Nephron (organoid): ENCODE data around the gene NAA38.
A peak's percentile ranks its signal among the peaks of the same experiment; 100 is the strongest.

Source experiments
- H3K27ac Mint-ChIP-seq, 3 experiments: 2 replicates each; pipeline ENCODE4 v1.8.0; 2020; ENCODE audit warnings: mixed read lengths in 3 of 3, mild to moderate bottlenecking in 2 of 3, moderate library complexity in 1 of 3
- H3K27me3 Mint-ChIP-seq: 2 replicates; pipeline ENCODE4 v1.8.0; 2021; ENCODE audit warnings: low read depth, mild to moderate bottlenecking, moderate library complexity, mixed read lengths
- H3K36me3 Mint-ChIP-seq: 2 replicates; pipeline ENCODE4 v1.8.0; 2020; ENCODE audit warnings: low read depth, mixed read lengths
- H3K4me1 Mint-ChIP-seq: 2 replicates; pipeline ENCODE4 v1.8.0; 2020; ENCODE audit warnings: mixed read lengths
- H3K4me3 Mint-ChIP-seq, 3 experiments: 2 replicates each; pipeline ENCODE4 v1.8.0; 2020; ENCODE audit warnings: mild to moderate bottlenecking in 3 of 3, mixed read lengths in 3 of 3, moderate library complexity in 2 of 3
- H3K9me3 Mint-ChIP-seq: 2 replicates; pipeline ENCODE4 v1.8.0; 2020; ENCODE audit warnings: mixed read lengths
- CTCF ChIP-seq, 3 experiments: fragments of 200-600 bp; sonication (generic); IDR thresholded peaks; one replicate each; pipeline ENCODE4 v1.5.0; 2021; ENCODE audit warnings: antibody characterized with exemption in 3 of 3; ENCODE audit not compliant: unreplicated experiment in 3 of 3

NAA38 gene

GRCh38 chr17:7856811-7857712 is at the start of gene NAA38:
TSS of gene NAA38 (minus strand) at chr17:7857559. CDS start at chr17:7857463, 96 bp downstream.
- peak; percentile 20 to 45 (median 34) for TF ChIP-seq CTCF (IDR thresholded peaks at IDR 0.05; ENCODE audit: unreplicated experiment in 3 of 3)
- no peaks in the 10 kb centered on the region for H3K9me3 Mint-ChIP-seq
- H3K4me1 Mint-ChIP-seq = peaks cover 5% of the 10 kb centered on the region
- H3K4me3 Mint-ChIP-seq = no peak within 1 kb of the TSS
- no peak within 1 kb of the TSS for H3K27ac Mint-ChIP-seq
- peaks cover 25% of the 10 kb centered on the region for H3K36me3 Mint-ChIP-seq
- peaks cover 3% of the 10 kb centered on the region for H3K27me3 Mint-ChIP-seq

- no peaks in the 10 kb centered on the region for H3K9me3 Mint-ChIP-seq
Measured at GRCh38 chr17:7903154-7904103, 46.1 kb upstream of the NAA38 start.

GRCh38 chr17:7897773-7898172 is 40.4 kb upstream of the NAA38 start:
- H3K4me3 Mint-ChIP-seq = no peak overlapping the region
- H3K4me1 Mint-ChIP-seq = peaks cover 44% of the 10 kb centered on the region
- H3K36me3 Mint-ChIP-seq = peaks cover 95% of the 10 kb centered on the region
- H3K27me3 Mint-ChIP-seq = no peaks in the 10 kb centered on the region
- H3K9me3 Mint-ChIP-seq = no peaks in the 10 kb centered on the region
- TF ChIP-seq CTCF (IDR thresholded peaks at IDR 0.05; ENCODE audit: unreplicated experiment in 3 of 3) = peak; percentile 45 to 64 (median 57)
- peak overlapping the region; percentile 0 to 32 (median 20) for H3K27ac Mint-ChIP-seq

More at GRCh38 chr17:7903154-7904103, 46.1 kb upstream of the NAA38 start:
- no peak for TF ChIP-seq CTCF (IDR thresholded peaks at IDR 0.05; ENCODE audit: unreplicated experiment in 3 of 3)
- H3K4me3 Mint-ChIP-seq = no peak overlapping the region
- peaks cover 97% of the 10 kb centered on the region for H3K36me3 Mint-ChIP-seq
- H3K27ac Mint-ChIP-seq = no peak overlapping the region
- no peaks in the 10 kb centered on the region for H3K4me1 Mint-ChIP-seq
- no peaks in the 10 kb centered on the region for H3K27me3 Mint-ChIP-seq

- H3K9me3 Mint-ChIP-seq = no peaks in the 10 kb centered on the region
- H3K36me3 Mint-ChIP-seq = peaks cover 91% of the 10 kb centered on the region
- TF ChIP-seq CTCF (IDR thresholded peaks at IDR 0.05; ENCODE audit: unreplicated experiment in 3 of 3) = no peak
- H3K4me3 Mint-ChIP-seq = no peak overlapping the region
- no peaks in the 10 kb centered on the region for H3K27me3 Mint-ChIP-seq
- peak overlapping the region in 1 of 3 experiments; percentile 41 for H3K27ac Mint-ChIP-seq
- peaks cover 46% of the 10 kb centered on the region for H3K4me1 Mint-ChIP-seq
Measured at GRCh38 chr17:7897090-7897489, 39.7 kb upstream of the NAA38 start.

GRCh38 chr17:7894866-7895265 is 37.5 kb upstream of the NAA38 start:
- Mint-ChIP-seq H3K4me3 (peak overlapping the region in 1 of 3 experiments; percentile 7), H3K27me3 (no peaks in the 10 kb centered on the region), H3K27ac (peak overlapping the region in 2 of 3 experiments; percentile 2 to 17), H3K4me1 (peaks cover 50% of the 10 kb centered on the region), H3K36me3 (peaks cover 89% of the 10 kb centered on the region), H3K9me3 (no peaks in the 10 kb centered on the region)
- TF ChIP-seq CTCF (IDR thresholded peaks at IDR 0.05; ENCODE audit: unreplicated experiment in 3 of 3) = no peak
